NCI-H1092 (cell line): ENCODE data around the gene FLNC.

Experiments
- DNase-seq: peaks from one replicate; lab custom pipeline; 2025; lab: John Stamatoyannopoulos, UW

The FLNC gene

DNA sequence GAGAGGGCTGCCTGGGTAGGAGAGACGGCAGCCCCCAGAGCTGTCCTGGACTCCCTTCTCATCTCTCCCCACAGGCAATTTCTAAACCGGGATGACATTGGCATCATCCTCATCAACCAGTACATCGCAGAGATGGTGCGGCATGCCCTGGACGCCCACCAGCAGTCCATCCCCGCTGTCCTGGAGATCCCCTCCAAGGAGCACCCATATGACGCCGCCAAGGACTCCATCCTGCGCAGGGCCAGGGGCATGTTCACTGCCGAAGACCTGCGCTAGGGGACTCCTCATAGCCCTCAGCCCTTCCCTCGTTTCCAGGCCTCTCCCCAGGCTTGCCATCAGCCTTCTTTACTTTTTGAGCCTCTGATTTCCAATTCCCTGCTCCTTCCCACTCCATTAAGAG, 35.1 kb downstream of the FLNC start:
- DNase-seq = no peak

DNA sequence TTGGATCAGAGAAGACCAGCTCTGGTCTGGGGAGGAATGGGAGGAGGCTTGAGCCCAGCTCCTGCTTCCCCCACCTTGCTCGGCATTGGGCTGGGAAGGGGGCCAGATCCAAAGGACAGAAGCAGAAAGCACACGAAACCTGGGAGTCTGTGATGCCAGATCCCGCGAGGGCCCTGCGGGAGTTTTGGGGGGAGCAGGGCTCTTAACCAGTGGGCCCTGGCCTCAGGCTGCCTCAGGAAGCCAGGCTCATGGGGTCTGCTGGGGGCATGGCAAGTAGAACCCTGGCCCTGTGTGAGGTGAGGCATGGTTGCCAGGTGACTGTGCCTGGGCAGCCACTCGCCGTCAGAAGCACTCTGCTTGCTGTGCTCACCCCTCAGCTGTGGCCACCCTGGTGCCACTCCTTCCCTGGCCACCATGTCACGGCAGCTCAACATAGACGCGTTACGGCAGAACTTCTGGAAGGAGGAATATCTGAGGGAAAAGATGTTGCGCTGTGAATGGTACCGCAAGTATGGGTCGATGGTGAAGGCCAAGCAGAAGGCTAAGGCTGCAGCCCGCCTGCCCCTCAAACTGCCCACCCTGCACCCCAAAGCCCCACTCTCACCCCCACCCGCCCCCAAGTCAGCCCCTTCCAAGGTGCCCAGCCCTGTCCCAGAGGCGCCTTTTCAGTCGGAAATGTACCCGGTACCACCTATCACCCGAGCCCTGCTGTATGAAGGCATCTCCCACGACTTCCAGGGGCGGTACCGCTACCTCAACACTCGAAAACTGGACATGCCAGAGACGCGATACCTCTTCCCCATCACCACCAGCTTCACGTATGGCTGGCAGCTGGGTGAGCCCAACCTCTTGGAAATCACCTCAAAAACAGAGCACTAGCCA, 36.0 kb downstream of the FLNC start:
- DNase-seq = no peak

DNA sequence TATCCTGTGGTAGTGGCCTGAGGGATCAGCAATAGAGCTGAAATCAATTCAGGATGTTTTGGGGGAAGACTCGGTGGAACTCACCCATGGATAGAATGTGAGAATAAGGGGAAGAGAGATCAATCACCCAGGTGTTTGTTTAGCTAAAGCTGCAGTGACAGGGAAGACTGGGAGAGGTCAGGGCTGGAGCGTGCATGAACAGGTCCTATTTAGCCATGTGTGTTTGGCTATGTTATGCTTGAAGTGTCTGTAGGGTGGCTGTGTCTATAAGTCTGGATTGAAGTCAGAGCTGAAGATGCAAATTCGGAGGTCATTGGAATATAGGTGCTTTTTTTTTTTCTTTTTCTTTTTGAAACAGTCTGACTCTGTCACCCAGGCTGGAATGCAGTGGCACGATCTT, 37.0 kb downstream of the FLNC start:
- DNase-seq = no peak

DNA sequence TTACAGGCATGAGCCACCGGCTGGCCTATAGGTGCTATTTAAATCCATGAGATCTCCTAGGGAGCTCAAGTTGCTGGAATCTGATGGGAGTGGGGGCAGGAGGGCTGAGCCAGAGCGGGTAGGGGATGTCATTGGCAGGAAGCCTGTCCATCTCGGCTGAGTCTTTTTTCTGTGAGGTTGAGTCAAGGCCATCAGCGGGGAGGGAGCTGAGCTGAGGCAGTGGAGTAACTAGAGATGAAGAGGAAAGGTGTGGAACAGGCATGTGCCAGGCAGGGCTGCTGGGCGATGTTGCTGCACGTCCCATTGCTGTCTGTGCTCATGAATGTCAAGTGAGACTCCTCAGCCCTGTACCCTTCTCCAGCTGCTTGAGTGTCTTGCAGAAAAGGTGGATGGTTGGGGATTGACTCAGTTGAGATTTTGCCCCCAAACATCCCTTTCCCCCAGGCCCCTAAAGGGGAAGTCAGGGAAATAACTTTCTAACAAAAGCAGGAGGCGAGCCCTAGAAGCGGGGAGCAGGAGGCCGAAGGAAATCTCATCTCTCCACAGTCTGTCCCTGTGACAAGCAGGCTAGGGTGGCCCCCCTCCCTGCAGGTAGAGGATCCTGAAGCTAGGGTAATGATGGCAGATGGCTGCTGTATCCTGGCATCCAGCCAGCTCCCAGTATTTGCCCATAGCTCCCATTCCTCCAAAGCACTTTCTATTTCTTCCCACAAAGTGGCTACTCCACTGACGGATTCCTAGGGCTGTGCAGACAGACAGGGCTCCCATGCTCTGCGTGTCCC, 37.8 kb downstream of the FLNC start:
- DNase-seq = peak; percentile 18

GRCh38 chr7:128868624-128869137, 38.5 kb downstream of the FLNC start:
- DNase-seq = no peak

DNA sequence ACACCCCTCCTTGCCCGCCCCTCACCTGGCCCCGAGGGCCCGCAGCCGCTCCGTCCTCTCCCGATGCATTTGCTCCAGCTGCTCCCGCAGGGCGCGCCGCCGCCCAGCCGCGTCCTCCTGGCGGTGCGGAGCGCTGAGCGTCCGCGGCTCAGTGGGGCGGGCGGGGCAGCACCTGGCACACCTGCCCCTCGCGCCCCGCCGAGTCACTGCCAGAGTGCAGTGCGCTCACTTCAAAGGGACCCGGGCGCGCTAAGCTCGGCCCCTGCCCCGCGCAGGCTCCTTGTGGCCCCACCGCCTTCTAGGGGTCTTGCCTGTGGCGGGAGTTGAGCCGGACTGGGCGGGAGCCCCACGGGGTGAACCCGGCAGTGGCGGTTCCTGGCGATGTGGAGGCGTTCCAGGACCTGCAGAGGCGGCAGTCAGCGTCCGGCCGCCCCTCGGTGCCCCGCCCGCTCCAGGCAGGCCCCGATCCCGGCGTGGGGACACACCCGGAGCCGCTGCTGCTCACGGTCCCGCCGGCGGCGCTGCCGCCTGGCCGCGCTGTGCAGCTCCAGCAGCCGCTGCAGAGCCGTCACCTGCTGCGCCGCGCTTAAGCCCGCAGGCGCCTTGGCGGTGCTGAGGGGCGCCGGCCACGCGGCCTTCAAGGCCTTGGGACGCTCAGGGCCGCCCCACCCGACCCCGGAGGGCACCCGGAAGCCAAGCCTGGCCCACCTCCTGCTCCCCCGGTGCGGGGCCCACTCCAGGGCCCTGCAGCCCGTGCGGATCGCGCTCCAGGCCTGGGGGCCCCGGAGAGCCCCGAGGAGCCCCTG, 39.1 kb downstream of the FLNC start:
- no peak for DNase-seq

- DNase-seq = no peak
Measured at GRCh38 chr7:128869944-128870285, 39.7 kb downstream of the FLNC start.

DNA sequence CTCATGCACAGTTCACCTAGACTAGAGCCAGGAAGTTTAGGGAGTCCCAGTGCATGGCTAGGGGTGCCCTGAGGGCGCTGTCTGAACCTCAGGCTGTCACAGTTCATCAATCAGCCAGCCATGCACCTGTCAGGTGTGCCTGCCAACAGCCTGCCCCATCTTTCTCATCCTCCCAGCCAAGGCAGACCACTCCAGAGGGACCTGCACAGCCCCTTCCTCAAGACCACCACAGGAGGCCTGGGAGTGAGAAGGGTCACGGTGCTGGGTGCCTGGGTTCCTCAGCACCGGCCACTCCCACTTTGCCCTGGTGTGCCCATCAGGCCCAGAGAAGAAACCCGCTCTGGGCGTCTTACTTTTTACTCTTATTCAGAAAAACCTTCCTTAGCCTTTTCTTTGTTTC, 40.8 kb downstream of the FLNC start:
- no peak for DNase-seq

DNA sequence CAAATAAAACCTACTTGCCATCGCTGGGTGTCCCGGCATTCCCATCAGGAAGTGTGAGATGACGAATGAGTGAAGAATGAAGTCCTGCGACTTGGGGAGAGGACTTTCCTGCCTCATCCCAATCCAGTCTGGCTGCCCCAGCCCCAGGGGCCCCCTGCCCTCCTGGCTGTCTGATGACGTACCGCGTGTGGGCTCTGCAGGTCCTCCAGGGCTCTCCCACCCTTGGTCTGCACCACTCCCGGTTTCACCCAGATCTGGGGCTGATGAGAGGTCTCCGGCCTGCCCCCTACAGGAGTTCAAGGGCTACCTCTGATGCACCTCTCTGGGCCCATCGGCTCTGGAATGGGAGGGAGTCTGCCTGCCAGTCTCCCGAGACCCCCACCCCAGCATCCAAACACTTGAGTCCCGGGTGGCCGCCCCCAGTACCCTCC, 42.2 kb downstream of the FLNC start:
- no peak for DNase-seq

GRCh38 chr7:128873234-128873633, 43.0 kb downstream of the FLNC start:
- DNase-seq = no peak

DNA sequence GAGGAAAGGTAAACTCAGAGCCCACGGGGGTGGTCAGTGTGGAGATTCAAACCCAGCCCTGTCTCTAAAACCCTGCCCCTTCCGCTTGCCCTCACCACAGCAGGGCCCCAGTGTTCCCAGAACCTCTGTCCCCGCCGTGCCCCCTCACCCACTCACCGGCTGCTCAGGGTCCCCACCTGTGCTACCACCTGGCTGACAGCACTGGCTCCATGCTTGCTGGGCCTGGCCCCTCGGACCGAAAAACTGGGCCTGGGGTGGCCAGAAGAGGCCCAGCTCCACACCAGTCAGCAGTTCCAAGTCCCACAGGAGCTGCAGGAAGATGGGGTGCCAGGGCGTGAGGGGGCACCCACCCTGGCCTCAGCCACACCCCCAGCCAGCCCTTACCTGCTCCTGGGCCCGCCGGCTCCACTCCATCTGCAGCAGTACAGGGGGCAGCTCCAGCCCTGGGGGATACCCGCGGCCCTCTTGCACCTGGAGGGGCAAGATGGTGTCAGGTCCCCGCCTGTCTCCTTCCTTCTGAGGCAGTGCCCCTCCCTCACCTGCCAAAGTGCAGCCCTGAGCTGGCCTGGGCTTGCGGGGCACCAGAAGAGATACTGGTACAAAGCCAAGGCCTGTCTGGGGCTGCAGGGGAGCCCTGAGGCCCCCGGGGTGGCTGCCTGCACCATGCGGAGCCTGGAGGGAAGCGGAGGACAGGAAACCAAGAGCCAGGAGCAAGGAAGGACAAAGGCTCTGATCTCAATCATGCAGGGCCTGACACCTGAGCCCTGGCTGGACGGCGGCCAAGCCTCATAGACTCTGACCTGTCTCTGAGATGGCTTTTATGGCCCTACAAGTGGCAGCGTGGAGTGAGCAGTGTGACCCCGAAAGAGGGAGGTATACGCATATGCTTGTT, 44.2 kb downstream of the FLNC start:
- DNase-seq = peak; percentile 59

- no peak for DNase-seq
Measured at GRCh38 chr7:128875523-128875948, 45.3 kb downstream of the FLNC start.

DNA sequence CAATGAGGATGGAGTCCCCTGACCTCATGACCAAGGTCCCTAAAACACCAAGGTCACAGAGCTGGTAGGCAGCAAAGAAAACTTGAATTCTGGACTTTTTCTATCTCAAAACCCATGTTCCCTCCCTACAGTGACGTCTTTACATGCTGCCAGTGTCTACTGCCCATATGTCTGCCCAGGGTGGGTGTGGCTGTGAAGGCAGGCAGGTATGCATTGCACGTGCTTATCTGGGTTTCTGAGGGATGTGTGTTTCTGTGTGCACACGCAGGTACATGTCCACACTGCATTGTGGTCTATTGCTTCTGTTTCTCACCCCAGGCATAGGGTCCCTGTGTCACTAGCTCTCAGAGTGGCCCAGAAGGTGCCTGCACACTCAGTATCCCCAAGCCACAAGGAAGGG, 45.9 kb downstream of the FLNC start:
- no peak for DNase-seq

GRCh38 chr7:128876586-128876977, 46.4 kb downstream of the FLNC start:
- no peak for DNase-seq

- no peak for DNase-seq
Measured at GRCh38 chr7:128876978-128877755, 47.0 kb downstream of the FLNC start.

DNA sequence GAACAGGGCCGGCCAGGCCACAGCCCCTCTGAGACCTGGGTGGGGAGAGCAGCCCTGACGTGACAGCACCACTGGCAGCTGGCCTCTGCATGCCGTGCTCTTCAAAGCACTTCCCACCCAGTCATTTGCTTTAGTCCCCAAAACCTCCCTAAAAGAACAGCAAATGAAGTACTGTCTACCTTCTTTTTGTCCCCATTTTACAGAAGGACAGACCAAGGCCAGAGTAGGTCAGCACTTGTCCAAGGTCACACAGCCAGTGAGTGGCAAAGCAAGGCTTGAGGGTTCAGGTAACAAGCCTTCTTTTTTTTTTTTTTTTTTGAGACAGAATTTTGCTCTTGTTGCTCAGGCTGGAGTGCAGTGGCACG, 47.5 kb downstream of the FLNC start:
- DNase-seq = no peak

DNA sequence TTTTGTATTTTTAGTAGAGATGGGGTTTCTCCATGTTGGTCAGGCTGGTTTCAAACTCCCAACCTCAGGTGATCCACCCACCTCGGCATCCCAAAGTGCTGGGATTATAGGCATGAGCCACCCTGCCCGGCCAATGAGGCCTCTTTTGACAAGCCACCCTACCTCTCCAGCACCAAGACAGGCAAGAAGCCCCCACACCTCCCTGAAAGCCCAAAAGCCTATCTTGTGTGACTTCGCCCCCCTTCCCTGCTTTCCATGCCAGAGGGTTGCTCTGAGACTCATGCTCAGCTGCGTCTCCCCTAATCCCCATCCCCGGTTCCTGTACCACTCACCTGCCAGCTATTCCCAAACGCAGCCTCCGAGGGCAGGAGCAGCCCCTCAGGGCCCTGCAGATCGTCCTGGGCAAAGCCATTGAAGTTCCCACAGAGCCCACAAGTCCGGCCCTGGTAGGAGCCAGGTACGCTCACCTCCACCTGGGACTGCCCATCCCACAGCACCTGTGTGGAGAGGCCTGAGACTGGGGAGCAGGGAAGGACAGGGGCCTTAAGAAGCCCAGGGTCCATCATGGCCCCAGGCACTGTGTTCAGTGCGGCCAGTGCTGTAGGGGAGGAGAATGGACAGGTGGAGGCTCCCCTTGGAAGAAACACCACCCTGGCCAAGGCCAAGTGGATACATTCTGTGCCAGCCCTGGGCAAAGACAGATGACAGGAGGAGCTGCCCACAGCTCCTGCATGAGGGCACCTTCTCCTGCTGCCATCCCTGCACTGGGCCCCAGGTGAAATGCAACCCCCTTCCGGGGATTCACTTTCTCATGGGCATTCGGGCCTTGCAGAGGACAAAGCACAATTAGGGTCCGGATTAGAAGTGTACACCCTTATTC, 48.3 kb downstream of the FLNC start:
- DNase-seq = no peak

GRCh38 chr7:128879461-128879938, 49.3 kb downstream of the FLNC start:
- DNase-seq = no peak
